AG10803 (cell line): ENCODE measurements around the gene PDZK1.

Source experiments
- DNase-seq: peaks from one replicate; pipeline ENCODE4 v3.0.0; 2010; ENCODE audit warnings: low read depth
- H3K4me3 ChIP-seq: 2 replicates; pipeline ENCODE4 v1.5.1; 2011; ENCODE audit warnings: mild to moderate bottlenecking, low read length, control low read depth
- CTCF ChIP-seq: conservative IDR thresholded peaks from 2 replicates; pipeline ENCODE4 v1.5.1; 2011; ENCODE audit warnings: mild to moderate bottlenecking, low read length, control low read depth, inconsistent platforms

Gene PDZK1

GRCh38 chr1:145717833-145718232 lies 10.7 kb upstream of the PDZK1 start:
- no peak overlapping the region for H3K4me3 ChIP-seq
- no peak for TF ChIP-seq CTCF
- no peak for DNase-seq

GRCh38 chr1:145716641-145717345 lies 9.6 kb upstream of the PDZK1 start:
- DNase-seq: no peak
- no peak for TF ChIP-seq CTCF
- no peak overlapping the region for H3K4me3 ChIP-seq

GRCh38 chr1:145714524-145715111 lies 7.5 kb upstream of the PDZK1 start:
- no peak for TF ChIP-seq CTCF
- DNase-seq: no peak
- no peak overlapping the region for H3K4me3 ChIP-seq

- no peak for DNase-seq
- no peak for TF ChIP-seq CTCF
- no peak overlapping the region for H3K4me3 ChIP-seq
These were observed 4.1 kb upstream of the PDZK1 start for GRCh38 chr1:145711213-145711651.

- DNase-seq: no peak
- no peak overlapping the region for H3K4me3 ChIP-seq
- TF ChIP-seq CTCF: no peak
These were observed 3.3 kb upstream of the PDZK1 start for GRCh38 chr1:145710291-145711027.

- TF ChIP-seq CTCF: no peak
- DNase-seq: no peak
- no peak overlapping the region for H3K4me3 ChIP-seq
These were observed 895 bp upstream of the PDZK1 start for GRCh38 chr1:145708063-145708462.
